Measurements from ENCODE around the gene MAP3K5.

Gene MAP3K5

DNA sequence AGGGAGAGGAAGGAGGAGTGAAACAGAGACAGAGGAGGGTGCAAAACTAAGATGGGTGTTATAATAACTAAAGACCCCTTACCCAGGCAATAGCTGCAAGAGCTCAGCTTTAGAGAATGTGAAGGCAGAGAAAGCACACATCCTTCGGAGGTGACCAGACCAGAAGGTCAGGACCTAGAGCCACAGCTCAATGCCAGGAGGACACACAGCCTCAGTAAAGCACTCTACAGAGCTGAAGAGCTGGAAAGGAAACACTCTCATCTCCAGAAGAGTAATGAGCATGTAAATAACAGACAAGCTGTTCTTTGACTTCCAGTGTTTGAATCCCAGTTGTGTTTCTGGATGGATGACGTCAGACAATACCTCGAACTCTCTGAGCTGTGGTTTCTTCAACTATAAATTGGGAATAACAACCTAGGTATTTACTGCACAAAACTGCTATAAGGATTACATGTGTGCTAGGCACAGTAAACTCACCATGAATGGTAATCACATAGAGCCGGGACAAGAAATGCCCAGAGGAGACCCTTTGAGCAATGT lies 63.2 kb downstream of the MAP3K5 start:
- FAIRE-seq (no peak), DNase-seq (ENCODE audit: insufficient read length, low spot score) (no peak)
- TF ChIP-seq, protein P1, sequence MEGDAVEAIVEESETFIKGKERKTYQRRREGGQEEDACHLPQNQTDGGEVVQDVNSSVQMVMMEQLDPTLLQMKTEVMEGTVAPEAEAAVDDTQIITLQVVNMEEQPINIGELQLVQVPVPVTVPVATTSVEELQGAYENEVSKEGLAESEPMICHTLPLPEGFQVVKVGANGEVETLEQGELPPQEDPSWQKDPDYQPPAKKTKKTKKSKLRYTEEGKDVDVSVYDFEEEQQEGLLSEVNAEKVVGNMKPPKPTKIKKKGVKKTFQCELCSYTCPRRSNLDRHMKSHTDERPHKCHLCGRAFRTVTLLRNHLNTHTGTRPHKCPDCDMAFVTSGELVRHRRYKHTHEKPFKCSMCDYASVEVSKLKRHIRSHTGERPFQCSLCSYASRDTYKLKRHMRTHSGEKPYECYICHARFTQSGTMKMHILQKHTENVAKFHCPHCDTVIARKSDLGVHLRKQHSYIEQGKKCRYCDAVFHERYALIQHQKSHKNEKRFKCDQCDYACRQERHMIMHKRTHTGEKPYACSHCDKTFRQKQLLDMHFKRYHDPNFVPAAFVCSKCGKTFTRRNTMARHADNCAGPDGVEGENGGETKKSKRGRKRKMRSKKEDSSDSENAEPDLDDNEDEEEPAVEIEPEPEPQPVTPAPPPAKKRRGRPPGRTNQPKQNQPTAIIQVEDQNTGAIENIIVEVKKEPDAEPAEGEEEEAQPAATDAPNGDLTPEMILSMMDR (IDR thresholded peaks at IDR 0.05; ENCODE audit: insufficient read depth, missing control alignments), result no peak

DNA sequence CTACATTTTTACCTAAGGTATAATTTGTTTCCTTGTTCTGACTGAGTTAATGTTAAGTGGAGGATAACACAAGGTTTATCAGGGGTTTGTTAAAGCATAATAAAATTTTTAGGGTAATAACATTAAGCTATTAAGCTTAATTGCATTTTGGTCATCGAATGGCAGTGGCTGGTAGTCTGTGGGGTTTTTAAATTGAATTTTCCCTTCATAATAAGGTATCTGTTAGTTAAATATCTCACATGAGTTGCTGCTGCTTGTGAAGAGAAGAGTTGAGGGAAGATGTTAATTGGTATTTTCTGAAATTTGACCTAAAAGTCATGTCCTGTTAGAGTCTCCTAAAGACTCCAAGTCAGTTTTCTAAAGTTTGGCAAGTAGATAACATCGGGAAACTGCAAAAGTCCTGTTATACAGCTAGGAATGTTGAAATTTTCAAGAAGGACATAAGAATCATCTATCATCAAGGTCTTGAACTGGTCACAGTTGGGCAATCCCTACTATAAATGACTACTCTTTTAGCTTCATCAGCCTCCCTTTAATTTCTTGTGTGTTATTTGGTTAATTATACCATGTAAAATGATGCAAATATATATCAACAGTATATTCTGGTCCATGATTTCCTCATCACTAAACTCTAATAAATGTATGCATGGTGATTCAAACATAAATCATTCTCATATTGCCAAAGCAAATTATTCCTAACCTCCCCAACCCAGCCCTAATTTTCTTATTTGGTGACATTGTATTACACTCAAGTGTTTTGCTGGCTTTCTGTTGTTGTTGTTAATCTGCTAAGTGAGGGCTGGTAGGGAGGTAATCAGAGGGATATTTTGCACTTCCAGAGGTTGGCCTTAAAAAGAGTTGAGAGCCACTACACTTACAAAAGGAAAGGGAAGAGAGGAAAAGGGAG lies 64.0 kb downstream of the MAP3K5 start:
- DNase-seq (ENCODE audit: insufficient read length, low spot score), result no peak
- no peak for FAIRE-seq

DNA sequence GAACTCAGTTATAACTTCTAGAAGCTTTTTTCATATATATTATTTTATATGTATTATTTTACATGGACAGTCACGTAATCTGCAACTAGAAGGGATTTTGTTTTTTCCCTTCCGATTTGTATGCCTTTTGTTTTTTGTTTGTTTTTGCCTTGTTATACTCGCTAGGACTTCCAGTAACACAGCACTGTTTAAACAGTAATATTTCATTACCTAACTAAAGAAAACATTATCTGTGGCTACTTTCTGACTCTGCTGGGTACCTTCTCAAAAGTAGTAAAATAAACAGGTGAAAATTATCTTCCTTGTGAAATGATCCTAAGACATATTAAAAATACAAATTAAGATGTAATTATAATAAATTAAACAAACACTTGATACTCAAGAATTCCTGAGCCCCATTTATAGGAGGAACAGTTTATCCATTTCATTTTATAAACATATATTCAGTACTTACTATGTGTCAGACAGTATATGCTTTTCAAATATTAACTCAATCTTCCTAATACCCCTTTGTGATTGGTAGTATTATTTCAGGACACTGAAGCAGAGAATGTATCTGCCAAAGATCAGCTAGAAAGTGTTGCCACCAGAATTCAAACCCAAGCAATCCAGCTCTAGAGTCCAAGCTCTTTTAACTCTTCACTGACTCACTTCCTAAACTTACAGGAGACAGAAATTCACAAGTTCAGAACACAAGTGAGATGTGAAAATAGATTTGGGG lies 65.3 kb downstream of the MAP3K5 start:
- DNase-seq (ENCODE audit: insufficient read length, low spot score), result no peak
- TF ChIP-seq, protein P1 (IDR thresholded peaks at IDR 0.05; ENCODE audit: insufficient read depth, missing control alignments), result no peak
- FAIRE-seq, result no peak

More for the DNA sequence above, 64.0 kb downstream of the MAP3K5 start:
- TF ChIP-seq, protein P1 (IDR thresholded peaks at IDR 0.05; ENCODE audit: insufficient read depth, missing control alignments), result no peak

DNA sequence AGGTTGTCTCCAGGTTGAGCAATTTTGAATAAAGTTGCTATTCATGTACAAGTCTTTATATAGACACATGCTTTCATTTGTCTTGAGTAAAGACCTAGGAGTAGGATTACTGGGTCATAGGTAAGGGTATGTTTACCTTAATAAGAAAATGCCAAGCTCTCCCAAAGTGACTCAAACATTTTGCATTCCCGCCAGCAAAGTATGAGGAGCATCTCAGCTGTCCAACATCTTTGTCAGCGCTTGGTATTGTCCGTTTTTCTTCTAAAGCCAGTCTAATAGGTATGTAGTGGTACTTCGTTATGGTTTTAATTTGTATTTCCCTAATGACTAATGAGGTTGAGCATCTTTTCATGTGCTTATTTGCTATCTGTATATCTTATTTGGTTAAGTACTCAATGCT lies 67.2 kb downstream of the MAP3K5 start:
- TF ChIP-seq, protein P1 (IDR thresholded peaks at IDR 0.05; ENCODE audit: insufficient read depth, missing control alignments), result no peak
- FAIRE-seq (no peak), DNase-seq (ENCODE audit: insufficient read length, low spot score) (no peak)

DNA sequence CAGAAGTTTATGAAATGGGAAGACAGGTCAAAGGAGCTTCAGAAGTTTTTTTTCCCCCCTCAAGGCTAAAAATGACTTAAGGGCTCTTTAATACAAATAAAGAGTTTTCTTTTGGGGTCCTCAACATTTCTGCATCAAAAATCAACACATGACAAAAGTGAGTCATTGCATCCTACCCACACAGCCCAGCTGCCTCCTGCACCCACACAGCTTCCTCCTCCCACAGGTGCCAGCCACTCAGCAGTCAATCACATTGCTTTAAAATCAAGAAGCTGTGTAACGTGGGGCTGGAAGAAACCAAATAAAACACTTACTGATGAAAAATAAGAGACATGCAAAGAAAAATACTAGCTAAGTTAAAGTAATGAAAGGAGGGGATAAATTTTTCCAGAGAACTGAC lies 68.5 kb downstream of the MAP3K5 start:
- no peak for DNase-seq (ENCODE audit: insufficient read length, low spot score)
- FAIRE-seq, result no peak
- TF ChIP-seq, protein P1 (IDR thresholded peaks at IDR 0.05; ENCODE audit: insufficient read depth, missing control alignments), result no peak

DNA sequence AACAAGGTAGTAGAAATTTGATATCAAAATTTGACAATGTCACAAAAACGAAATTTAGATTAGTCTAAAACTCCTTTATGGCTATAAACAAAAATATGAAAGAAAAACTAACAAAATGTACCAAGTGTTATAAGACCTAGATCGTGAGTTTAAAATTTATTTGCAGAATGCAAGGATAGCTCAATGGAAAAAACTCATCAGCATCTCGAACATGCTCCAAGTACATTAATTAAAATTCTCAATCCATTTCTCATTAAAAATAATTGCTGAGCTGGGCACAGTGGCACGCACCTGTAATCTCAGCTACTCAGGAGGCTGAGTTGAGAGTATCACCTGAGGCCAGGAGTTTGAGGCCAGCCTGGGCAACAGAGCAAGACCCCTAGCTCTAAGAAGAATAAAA lies 70.8 kb downstream of the MAP3K5 start:
- TF ChIP-seq, protein P1 (IDR thresholded peaks at IDR 0.05; ENCODE audit: insufficient read depth, missing control alignments), result no peak
- FAIRE-seq (no peak), DNase-seq (ENCODE audit: insufficient read length, low spot score) (no peak)

Data from D721Med (cell line).